Measurements from ENCODE around the gene ALK.

The ALK gene

DNA sequence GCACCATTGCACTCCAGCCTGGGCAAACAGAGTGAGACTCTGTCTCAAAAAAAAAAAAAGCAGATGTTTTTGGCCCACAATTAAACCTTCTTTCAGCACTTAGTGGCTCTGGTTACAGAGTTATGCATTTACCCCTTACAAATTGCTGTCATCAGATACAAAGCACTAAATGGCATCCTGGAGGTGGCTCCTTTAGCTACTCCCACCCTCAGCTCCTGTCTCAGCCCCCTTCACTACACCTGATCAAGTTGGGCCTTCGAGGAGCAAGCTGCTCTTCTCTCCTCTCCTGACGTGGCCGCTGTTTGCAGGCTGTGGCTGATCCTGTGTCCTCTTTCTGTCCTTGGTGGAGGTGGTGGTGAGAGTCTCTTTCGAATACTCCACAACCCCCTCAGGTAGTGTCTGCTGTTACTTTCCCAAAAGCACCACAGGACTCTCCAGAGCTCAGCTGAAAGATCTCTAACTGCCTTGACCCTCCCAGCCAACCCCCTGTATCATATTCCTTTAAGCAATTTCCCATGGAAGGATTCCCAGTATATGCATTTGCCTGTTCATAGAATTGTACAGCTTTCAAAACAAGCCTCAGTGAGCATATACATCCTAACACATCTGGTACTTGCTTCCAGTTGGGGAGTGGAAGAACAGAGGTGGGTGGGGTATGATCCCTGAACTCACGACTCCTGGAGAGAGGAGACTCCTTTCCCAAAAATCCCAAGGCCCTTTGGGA lies 520.3 kb downstream of the ALK start:
- no peak for DNase-seq (ENCODE audit: low read depth)

GRCh38 chr2:29398384-29399237 lies 522.8 kb downstream of the ALK start:
- no peak for DNase-seq (ENCODE audit: low read depth)

DNA sequence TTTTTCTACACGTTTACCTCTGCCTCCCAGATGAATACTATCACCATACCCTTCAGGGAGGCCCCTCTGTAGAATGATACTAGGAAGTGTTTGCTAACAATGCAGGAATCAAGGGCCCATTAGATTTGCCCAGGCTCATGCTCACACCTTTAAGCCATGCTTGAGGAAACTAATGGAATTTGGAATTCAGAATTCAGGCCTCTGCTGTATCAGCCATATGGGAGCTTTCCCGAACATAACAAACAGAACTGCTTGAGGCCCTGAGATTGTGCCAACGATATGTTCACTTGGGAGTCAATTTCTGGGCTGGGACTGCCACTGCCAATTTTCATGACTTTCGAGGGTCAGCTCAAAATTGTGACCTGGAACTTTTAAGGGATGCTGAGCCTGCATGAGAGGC lies 523.7 kb downstream of the ALK start:
- no peak for DNase-seq (ENCODE audit: low read depth)

GRCh38 chr2:29397039-29397438 lies 524.3 kb downstream of the ALK start:
- DNase-seq (ENCODE audit: low read depth): no peak

GRCh38 chr2:29394981-29395350 lies 526.4 kb downstream of the ALK start:
- no peak for DNase-seq (ENCODE audit: low read depth)

DNA sequence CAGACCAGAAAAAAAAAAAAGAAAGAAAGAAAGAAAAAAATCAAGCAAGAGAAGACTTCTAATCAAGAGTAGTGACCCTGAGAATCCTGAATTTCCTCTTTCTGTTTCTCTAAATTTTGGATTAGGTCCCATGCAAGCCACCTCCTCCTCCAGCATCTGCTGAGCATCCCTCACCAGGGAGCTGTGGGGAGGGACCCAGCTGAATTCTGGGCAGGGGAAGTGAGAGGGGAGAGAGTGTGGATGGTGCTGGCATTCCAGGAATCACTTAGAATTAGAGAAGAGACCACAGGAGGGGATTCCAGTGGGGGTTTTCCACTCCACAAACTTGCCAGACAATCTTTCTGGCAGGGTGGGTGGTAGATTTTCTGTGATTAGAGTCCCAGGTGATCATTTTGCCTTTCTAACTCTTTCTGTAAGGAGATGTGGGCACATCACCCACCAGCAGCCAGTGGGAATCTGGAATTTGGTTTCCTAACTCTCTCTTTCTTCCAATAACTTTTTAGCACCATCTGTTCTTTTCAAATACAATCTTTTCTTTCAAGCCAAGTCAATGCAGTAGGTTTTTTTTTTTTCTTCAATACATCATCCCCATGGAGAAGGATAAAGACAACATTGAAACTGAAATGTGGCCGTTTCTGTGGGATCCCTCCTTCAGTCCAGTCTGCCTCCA lies 526.9 kb downstream of the ALK start:
- DNase-seq (ENCODE audit: low read depth): no peak

GRCh38 chr2:29393676-29394075 lies 527.7 kb downstream of the ALK start:
- no peak for DNase-seq (ENCODE audit: low read depth)

GRCh38 chr2:29392774-29393173 lies 528.6 kb downstream of the ALK start:
- no peak for DNase-seq (ENCODE audit: low read depth)

DNA sequence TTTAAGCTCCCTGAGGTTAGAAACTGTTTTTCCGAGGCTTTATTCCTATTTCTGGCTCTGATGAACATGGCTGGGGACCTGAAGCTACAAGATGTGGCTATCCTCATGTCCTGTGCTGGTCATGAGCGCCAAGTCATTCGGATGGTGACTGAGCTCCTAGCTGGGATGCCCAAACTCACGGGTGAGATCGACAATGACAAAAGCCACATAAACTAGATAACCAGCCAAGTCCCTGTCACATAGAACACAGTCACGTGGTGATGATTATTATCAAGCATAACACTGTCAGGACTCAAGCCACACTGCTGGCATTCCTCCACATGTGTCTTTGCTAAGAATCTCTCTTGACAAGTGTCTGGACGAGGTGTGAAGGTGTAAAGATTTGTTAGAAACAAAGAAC lies 531.2 kb downstream of the ALK start:
- no peak for DNase-seq (ENCODE audit: low read depth)

- DNase-seq (ENCODE audit: low read depth): no peak
These were observed 531.7 kb downstream of the ALK start for GRCh38 chr2:29389686-29390085.

DNA sequence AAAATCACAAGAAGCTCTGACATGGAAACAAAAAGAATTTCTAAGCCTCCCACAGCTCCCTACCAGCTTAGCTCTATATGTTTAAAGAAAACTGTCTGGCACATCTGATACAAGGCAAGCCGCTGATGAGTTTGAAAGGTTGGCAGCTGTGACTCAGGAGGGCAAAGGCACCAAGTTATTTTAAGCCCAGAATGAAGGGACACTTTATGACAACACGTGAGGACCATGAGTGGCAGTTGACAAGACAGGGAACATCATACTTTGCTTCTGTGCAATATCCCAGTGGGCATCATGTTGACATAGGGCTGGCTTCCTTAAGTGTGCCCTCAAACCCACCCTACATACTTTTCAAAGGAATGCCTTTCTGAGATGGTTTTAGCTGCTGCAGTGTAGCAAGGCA lies 533.3 kb downstream of the ALK start:
- no peak for DNase-seq (ENCODE audit: low read depth)

- DNase-seq (ENCODE audit: low read depth): no peak
These were observed 538.9 kb downstream of the ALK start for GRCh38 chr2:29382486-29382885.

- no peak for DNase-seq (ENCODE audit: low read depth)
These were observed 543.6 kb downstream of the ALK start for GRCh38 chr2:29377788-29378187.

GRCh38 chr2:29376541-29376940 lies 544.8 kb downstream of the ALK start:
- no peak for DNase-seq (ENCODE audit: low read depth)

DNA sequence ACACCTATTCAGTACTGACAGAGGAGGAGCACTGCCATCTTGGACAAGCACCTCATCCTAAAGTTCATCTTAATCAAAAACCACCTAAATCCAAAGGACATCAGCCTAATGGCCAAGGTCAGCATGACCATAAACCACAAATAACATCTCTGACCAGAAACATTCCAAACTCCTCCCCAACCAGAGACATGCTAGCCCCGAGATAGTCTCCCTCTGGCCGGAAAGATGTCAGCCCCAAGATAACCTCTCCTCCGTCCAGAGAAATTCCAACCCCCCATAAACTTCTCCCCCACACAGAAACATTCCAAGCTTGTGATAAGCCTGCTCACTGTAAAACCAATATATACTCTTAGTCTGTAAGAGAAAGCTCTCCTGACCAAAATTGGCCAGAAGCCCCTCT lies 545.5 kb downstream of the ALK start:
- no peak for DNase-seq (ENCODE audit: low read depth)

DNA sequence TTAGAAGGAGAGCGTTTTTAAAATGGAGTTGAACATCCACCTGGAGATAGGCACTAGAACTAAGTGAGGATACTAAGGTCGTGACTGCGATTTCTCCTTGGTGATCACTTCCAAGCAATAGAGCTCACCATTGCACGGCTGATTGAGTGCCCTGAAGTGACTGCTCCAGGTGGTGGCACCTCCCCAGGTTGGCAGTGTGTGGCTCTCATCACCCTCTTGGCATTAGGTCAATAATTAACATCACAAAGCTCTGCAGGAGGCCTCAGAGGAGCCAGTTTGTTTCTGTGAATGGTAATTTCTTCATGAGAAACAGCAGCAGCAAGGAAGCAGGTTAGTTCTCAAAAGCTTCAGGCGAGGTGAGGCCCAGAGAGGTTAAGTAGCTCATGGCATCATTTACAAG lies 546.6 kb downstream of the ALK start:
- DNase-seq (ENCODE audit: low read depth): no peak

DNA sequence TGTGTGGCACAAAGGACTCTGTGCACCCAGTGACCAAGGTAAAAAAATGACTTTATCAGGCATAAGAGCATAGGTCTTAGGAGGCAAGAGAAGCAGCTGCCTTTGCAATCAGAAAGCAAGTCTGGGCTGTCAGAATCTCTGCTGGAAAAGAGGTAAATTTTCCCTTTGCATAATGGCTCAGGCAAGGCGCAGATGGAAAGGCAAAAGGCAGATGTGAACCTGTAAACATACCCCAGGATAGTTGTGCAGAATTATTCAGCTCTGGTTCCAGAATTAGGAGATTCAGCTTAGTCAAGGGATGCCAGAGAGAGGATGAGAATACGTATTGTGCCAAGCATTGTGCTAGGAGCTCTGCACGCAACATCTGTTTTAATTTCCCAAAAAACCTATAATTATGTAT lies 547.5 kb downstream of the ALK start:
- DNase-seq (ENCODE audit: low read depth): no peak

DNA sequence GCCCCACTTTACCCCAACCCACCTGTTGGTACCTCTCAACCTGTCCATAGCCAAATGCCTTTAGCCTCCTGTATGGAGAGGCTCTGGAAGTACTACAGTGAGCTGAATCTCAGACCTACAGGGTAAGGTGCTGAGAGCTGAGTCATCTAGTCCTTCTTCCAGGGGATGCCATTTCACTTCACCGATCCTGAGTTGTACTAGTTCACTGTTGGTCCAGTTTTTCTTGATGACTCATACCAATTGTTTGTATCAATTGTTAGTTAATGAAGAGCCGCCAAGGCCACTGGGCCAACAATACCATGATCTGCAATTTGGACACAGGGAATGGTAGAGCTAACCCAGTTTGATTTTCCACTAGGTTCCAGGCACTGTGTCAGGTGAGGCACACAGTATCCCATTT lies 549.2 kb downstream of the ALK start:
- DNase-seq (ENCODE audit: low read depth): no peak

- no peak for DNase-seq (ENCODE audit: low read depth)
These were observed 550.7 kb downstream of the ALK start for GRCh38 chr2:29370581-29371125.

DNA sequence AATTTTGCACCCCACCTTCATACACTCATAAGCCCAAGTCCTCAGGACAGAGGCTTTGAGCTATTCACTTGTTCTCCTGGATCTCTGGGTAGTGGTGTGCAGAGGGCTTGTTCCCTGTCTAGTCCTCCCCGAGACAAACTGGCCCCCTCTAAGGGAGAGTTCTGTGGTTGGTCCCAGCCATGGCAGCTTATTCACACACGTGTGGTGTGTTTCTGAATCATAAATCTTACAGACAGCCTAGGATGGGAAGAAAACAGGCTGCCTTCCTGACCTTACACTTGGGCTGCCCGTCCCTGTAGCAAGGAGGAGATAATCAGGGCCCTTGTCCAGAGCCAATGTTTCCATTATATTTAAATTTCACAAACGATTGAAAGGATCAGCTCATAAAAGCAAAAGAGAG lies 551.2 kb downstream of the ALK start:
- DNase-seq (ENCODE audit: low read depth): no peak

GRCh38 chr2:29368659-29369040 lies 552.7 kb downstream of the ALK start:
- no peak for DNase-seq (ENCODE audit: low read depth)

GRCh38 chr2:29367986-29368658 lies 553.3 kb downstream of the ALK start:
- DNase-seq (ENCODE audit: low read depth): no peak

All from fibroblast of the conjunctiva (primary cell).